Keratinocyte (primary cell): ENCODE data around the gene SPATA32. TPM values are rescaled to one million over a fixed set of nuclear protein-coding genes. Genes with fewer than 3 reads are reported as not detected.
A peak's percentile ranks its signal among the peaks of the same experiment; 100 is the strongest.

Experiments used
- DNase-seq: peaks from one replicate; pipeline ENCODE4 v3.0.0-alpha.2; 2011; ENCODE audit warnings: low read depth, missing footprints, low spot score
- FAIRE-seq: peaks from 2 replicates; lab custom pipeline; 2011; peaks lifted over from hg19 to GRCh38; lab: Jason Lieb, UNC
- H2AFZ ChIP-seq: 2 replicates; pipeline ENCODE4 v1.6.0; 2012; ENCODE audit warnings: low read length, control low read depth, inconsistent platforms; ENCODE audit not compliant: control insufficient read depth
- H3K27ac ChIP-seq: 2 replicates; pipeline ENCODE4 v1.5.1; 2011; ENCODE audit warnings: low read length; ENCODE audit not compliant: control insufficient read depth, insufficient read depth
- H3K27me3 ChIP-seq: 3 replicates; pipeline ENCODE4 v1.6.0; 2011; ENCODE audit warnings: low read length; ENCODE audit not compliant: control insufficient read depth, insufficient read depth; ENCODE audit errors: extremely low read depth
- H3K36me3 ChIP-seq, 2 experiments: 2 replicates in 1 of 2; 3 replicates in 1 of 2; pipeline ENCODE4 v1.5.1; 2011; ENCODE audit warnings: low read length in 2 of 2, mild to moderate bottlenecking in 1 of 2; ENCODE audit not compliant: control insufficient read depth in 2 of 2, insufficient read depth in 2 of 2; ENCODE audit errors: extremely low read depth in 1 of 2
- H3K4me1 ChIP-seq: 3 replicates; pipeline ENCODE4 v1.5.1; 2011; ENCODE audit warnings: low read length; ENCODE audit not compliant: control insufficient read depth, insufficient read depth; ENCODE audit errors: extremely low read depth
- H3K4me2 ChIP-seq: 3 replicates; pipeline ENCODE4 v1.6.0; 2011; ENCODE audit warnings: low read depth, low read length; ENCODE audit not compliant: control insufficient read depth, insufficient read depth; ENCODE audit errors: extremely low read depth
- H3K4me3 ChIP-seq, 3 experiments: fragments of 200-600 bp in 1 of 3; sonication (generic) in 1 of 3; 2 replicates in 2 of 3; 3 replicates in 1 of 3; pipeline ENCODE4 v1.5.1; 2011 to 2016; ENCODE audit warnings: low read length in 3 of 3, mild to moderate bottlenecking in 3 of 3, control low read depth in 2 of 3, inconsistent platforms in 1 of 3, low read depth in 1 of 3, mixed read lengths in 1 of 3, mixed run types in 1 of 3, moderate library complexity in 1 of 3; ENCODE audit not compliant: control insufficient read depth in 2 of 3, insufficient read depth in 2 of 3; ENCODE audit errors: extremely low read depth in 1 of 3
- H3K79me2 ChIP-seq: 2 replicates; pipeline ENCODE4 v1.6.0; 2012; ENCODE audit warnings: low read length; ENCODE audit not compliant: control insufficient read depth, insufficient read depth
- H3K9ac ChIP-seq: 3 replicates; pipeline ENCODE4 v1.6.0; 2011; ENCODE audit warnings: low read length; ENCODE audit not compliant: control insufficient read depth, insufficient read depth; ENCODE audit errors: extremely low read depth
- H3K9me1 ChIP-seq: 3 replicates; pipeline ENCODE4 v1.6.0; 2011; ENCODE audit warnings: low read length; ENCODE audit not compliant: control insufficient read depth, insufficient read depth; ENCODE audit errors: extremely low read depth
- H3K9me3 ChIP-seq: 2 replicates; pipeline ENCODE4 v1.5.1; 2012; ENCODE audit warnings: low read depth, low read length; ENCODE audit not compliant: control insufficient read depth
- H4K20me1 ChIP-seq: 3 replicates; pipeline ENCODE4 v1.6.0; 2011; ENCODE audit warnings: low read length; ENCODE audit not compliant: control insufficient read depth, insufficient read depth; ENCODE audit errors: extremely low read depth
- EZH2 ChIP-seq: IDR thresholded peaks from one replicate; pipeline ENCODE4 v1.6.1; 2012; ENCODE audit warnings: inconsistent platforms, mild to moderate bottlenecking, low read length, moderate library complexity
- dilution Hi-C: fragments of 300-500 bp; cut with MboI; formaldehyde crosslinking; loops from one replicate; pipeline ENCODE4 v1.7.0; 2020; ENCODE audit warnings: low sequenced_read_pairs; ENCODE audit not compliant: extremely low pct_ligation_motif_present
- polyA plus RNA-seq, 5 experiments: library from polyadenylated mRNA; depleted of rRNA in 3 of 5; stranded (reverse) in 3 of 5; stranded (forward) in 1 of 5; unstranded in 1 of 5; fragments of >200 nt; gene quantifications; 1 replicate in 1 of 5; 2 replicates in 3 of 5; 3 replicates in 1 of 5; pipeline versions ENCODE4 v1.2.1 to v1.2.3, GENCODE V29; 2011 to 2012; ENCODE audit warnings: missing spikeins in 2 of 5, low read depth in 1 of 5, low replicate concordance in 1 of 5
- TF ChIP-seq, protein P1 (sequence below), 3 experiments: IDR thresholded peaks in 1 of 3; conservative IDR thresholded peaks in 1 of 3; optimal IDR thresholded peaks in 1 of 3; 2 replicates in 2 of 3; 3 replicates in 1 of 3; pipeline versions ENCODE3 to v1.5.1; 2011; ENCODE audit warnings: low read length in 3 of 3, mild to moderate bottlenecking in 3 of 3, moderate library complexity in 2 of 3, control low read depth in 1 of 3, inconsistent platforms in 1 of 3; ENCODE audit not compliant: insufficient read depth in 2 of 3; ENCODE audit errors: extremely low read depth in 1 of 3

The SPATA32 gene
- polyA plus RNA-seq, 1 donor (not counting 4 experiments of a cell fraction or from before 2014, with no cell fraction given): not detected

- H3K27ac ChIP-seq: peak overlapping the region; percentile 74
- H4K20me1 ChIP-seq: no peaks in the 10 kb centered on the region
- H3K9me3 ChIP-seq: no peaks in the 10 kb centered on the region
- H3K4me1 ChIP-seq: peaks cover 13% of the 10 kb centered on the region
- no peaks in the 10 kb centered on the region for H3K9me1 ChIP-seq
- FAIRE-seq (peak; percentile 96), DNase-seq (peak; percentile 21)
- no peak overlapping the region for H2AFZ ChIP-seq
- H3K27me3 ChIP-seq: no peaks in the 10 kb centered on the region
- dilution Hi-C loops: no loop called here
- peak overlapping the region; percentile 6 for H3K4me2 ChIP-seq
- no peak overlapping the region for H3K4me3 ChIP-seq
- no peak for TF ChIP-seq EZH2
- TF ChIP-seq, protein P1, sequence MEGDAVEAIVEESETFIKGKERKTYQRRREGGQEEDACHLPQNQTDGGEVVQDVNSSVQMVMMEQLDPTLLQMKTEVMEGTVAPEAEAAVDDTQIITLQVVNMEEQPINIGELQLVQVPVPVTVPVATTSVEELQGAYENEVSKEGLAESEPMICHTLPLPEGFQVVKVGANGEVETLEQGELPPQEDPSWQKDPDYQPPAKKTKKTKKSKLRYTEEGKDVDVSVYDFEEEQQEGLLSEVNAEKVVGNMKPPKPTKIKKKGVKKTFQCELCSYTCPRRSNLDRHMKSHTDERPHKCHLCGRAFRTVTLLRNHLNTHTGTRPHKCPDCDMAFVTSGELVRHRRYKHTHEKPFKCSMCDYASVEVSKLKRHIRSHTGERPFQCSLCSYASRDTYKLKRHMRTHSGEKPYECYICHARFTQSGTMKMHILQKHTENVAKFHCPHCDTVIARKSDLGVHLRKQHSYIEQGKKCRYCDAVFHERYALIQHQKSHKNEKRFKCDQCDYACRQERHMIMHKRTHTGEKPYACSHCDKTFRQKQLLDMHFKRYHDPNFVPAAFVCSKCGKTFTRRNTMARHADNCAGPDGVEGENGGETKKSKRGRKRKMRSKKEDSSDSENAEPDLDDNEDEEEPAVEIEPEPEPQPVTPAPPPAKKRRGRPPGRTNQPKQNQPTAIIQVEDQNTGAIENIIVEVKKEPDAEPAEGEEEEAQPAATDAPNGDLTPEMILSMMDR (optimal IDR thresholded peaks at IDR 0.05 in 1 of 3, IDR thresholded peaks at IDR 0.05 in 1 of 3, conservative IDR thresholded peaks at IDR 0.05 in 1 of 3; ENCODE audit: extremely low read depth in 1 of 3, insufficient read depth in 2 of 3, low read length in 3 of 3): peak; percentile 26 to 65 (median 31)
- peaks cover 8% of the 10 kb centered on the region for H3K79me2 ChIP-seq
- H3K36me3 ChIP-seq: peaks cover 37 to 61% of the 10 kb centered on the region in 2 experiments
- peak overlapping the region; percentile 45 for H3K9ac ChIP-seq
Measured at GRCh38 chr17:45284176-45285140, 22.6 kb upstream of the SPATA32 start.

GRCh38 chr17:45283711-45284110, 21.8 kb upstream of the SPATA32 start:
- Histone ChIP-seq H3K27me3 (no peaks in the 10 kb centered on the region), H3K36me3 (peaks cover 32 to 55% of the 10 kb centered on the region in 2 experiments), H3K4me2 (no peak overlapping the region), H3K9me3 (no peaks in the 10 kb centered on the region), H3K27ac (peak overlapping the region; percentile 24), H4K20me1 (no peaks in the 10 kb centered on the region), H3K9ac (peak overlapping the region; percentile 2), H2AFZ (no peak overlapping the region), H3K9me1 (no peaks in the 10 kb centered on the region), H3K4me3 (no peak overlapping the region), H3K4me1 (peaks cover 13% of the 10 kb centered on the region), H3K79me2 (peaks cover 8% of the 10 kb centered on the region)
- dilution Hi-C loops: no loop called here
- no peak for TF ChIP-seq EZH2
- TF ChIP-seq, protein P1 (optimal IDR thresholded peaks at IDR 0.05 in 1 of 3, IDR thresholded peaks at IDR 0.05 in 1 of 3, conservative IDR thresholded peaks at IDR 0.05 in 1 of 3; ENCODE audit: extremely low read depth in 1 of 3, insufficient read depth in 2 of 3, low read length in 3 of 3): no peak
- DNase-seq (no peak), FAIRE-seq (no peak)
